T-helper 22 cell (primary cell): ENCODE data around the gene ITIH5.

Experiments used
- DNase-seq: peaks from one replicate; pipeline ENCODE4 v3.0.0-alpha.2; 2020; ENCODE audit warnings: low read depth

ITIH5 gene

DNA sequence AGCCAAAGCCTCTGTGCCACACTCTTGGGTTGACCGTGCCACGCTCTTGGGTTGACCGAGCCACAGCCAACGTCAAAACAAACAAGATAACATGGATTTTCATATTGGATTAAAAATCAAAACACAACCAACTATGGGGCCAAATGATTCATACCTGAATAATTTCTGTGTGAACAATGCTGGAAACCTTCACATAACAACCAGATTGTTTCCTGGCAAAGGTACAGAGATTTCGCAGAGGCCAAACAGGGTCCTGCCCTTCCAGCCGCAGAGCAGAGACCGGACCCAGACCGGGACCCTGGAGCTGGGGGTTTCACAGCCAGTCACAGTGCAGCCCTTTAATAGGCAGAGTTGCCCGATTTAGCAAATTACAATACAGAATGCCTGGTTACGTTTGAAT is 40.5 kb downstream of the ITIH5 start:
- no peak for DNase-seq

DNA sequence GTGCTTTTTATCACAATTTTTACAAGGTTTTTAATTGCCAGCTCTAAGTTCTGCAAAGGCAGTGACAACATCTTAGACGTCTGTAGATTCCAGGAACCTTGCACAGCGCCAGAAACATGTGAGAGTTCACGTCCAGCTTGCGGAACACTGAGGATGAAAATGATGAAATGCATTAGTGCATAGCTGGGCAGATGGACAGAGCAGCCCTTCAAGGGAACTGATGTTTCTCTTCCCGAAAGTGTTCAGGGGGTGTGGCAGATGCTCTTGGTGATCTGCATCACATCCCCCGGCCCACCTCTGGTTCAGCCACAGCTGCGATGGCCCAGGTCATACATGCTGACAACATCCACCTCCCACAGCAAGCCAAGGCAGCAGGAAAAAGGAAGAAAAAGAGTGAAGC is 40.9 kb downstream of the ITIH5 start:
- no peak for DNase-seq

DNA sequence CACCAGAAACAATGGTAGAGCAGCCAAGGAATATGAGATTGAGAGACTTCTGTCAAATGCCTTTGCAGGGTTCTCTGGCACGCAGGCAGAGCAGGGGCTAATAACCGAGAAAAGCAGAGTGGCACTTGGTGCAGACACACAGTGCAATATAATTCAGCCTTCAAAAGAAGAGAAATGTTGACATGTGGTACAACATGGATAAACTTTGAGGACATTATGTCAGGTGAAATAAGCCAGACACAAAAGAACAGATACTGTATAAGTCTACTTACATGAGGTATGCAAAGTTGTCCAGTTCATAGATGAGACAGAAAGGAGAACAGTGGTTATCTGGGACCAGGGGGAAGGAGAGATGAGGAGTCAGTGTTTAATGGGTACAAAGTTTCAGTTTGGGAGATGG is 41.8 kb downstream of the ITIH5 start:
- no peak for DNase-seq

DNA sequence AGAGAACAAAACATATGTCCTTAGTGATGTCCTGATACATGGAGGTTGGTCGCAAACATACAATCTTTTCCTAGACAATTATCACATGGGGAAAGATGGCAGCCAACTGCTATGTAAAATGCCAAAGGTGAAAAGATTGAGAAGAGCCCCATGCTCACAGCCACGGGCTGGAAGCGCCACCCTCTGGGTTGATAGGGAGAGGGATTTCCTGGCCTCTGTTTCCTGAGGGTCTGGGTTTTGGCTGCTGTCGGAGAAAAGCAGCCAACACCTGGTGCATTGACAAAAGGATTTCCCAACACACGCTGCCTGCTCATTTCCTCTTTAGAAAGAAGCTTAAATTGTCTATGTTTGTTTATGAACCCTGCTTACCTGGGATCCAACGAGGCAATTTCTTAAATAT is 43.8 kb downstream of the ITIH5 start:
- DNase-seq: no peak

DNA sequence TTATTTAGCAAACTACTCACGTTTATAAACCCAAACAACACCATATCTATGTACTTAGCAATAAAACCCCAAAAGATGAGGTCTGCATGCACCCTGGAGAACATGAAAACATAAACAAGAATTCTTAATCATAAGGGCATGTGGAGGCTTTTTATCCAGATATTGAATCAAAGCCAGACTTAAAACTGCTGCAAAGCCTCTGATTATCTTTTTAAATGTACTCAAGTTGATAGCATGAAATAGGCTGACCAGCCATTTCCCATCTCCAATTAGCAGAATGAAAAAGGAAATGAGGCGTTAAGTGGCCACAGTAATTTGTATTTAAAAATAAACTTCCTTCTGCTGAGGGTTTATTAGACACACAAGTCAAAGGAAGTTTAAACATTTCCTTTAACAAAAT is 48.3 kb downstream of the ITIH5 start:
- no peak for DNase-seq

DNA sequence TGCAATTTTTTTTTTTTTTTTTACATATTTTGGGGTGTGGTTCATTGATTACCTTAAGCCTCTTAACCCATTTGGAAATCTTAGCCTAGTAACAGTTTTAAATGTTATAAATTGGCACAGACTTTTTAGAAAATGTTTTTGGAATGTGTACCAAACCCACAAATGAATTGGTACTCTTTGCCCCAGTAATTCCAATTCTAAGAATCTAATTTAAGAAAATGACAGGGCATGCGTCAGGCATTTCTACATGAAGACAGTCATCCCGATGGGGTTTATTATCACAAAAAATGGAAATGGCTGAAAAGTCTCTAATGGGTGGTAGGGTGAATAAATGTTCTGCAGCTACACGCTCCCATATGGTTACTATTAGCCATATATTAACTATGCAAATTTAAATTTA is 54.9 kb downstream of the ITIH5 start:
- no peak for DNase-seq

DNA sequence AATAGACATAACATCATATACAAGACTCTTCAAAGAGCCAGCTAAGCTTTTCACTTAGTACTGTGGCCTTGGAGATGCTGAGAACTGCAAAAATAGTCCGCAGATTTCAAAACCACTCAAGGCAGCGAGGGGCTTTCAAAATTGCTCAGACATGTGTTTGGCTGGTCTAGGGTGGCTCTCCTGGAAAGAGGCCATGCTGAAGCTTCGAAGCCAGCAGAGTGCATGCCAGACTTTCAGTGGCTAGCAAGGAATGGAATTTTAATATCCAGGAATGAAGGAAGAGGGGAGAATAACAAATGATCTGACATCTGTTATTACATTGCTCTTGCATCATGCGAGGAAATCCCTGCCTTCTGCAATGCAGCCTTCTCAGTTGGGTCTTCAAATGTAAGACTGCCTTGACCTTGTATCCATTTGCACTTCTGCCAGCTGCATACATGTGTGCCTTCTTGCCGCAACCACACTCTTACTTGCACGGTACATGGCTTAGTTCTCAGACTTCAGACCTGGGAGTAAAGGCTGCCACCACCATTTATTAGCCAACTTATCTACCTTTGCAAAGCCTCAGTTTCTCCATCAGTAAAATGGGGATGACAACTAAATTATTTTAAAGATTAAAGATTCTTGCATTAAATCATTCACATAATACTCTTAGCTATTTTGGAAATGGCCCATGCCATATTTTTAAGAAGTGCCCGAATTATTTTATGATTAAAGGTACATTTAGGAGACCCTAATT is 55.9 kb downstream of the ITIH5 start:
- DNase-seq: no peak

DNA sequence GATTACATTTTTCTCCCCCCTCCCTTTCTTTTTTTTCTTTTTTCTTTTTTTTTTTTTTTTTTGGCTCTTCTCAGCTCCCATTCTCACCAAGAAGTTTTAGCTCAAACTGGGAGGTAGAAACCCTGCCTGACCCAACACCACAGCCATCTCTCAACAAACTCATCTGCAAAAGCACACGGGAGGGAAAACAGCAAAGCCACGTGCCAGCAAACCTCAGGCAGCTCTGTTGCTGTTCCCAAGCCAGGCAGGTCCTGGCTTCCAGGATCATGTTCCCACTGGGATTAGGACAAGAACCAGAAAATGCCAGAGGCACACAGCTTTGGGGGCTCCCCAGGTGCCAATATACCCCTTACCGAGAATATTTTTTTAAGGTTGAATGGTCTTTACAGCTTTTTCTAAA is 56.7 kb downstream of the ITIH5 start:
- no peak for DNase-seq

DNA sequence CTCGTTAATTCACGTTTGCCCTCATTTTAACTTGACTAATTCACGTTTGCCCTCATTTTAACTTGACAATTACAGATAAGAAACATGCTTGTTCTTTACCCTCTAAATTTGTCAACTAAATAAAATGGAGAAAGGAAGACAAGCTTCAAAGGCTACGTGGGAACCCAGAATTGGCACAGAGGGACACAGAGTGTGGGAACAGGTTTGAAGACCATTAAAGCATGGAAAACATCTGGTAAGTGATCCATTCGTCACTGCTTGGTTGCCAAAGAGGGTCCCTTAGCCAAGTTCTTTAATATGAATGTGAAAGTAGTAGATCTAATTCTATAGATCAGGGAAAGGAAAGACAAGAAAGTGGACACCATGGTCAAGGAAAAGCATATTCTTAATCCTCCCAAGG is 57.2 kb downstream of the ITIH5 start:
- no peak for DNase-seq

DNA sequence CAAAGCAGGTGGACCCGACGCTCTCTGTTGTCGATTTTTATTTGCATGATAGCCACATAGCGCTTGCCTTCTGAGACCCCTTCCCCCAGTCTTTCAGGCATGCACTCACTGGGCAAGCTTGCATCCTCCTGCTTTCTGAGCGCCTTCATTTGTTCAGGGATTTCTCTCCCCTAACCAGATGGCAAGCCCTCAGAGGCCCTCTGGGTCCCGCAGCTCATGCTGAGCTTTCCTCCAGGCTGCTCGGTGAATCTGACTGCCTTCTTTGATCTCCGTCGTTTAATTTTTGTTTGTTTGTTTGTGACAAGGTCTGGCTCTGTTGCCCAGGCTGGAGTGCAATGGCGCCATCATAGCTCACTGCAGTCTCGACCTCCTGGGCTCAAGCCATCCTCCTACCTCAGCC is 58.8 kb downstream of the ITIH5 start:
- DNase-seq: no peak

DNA sequence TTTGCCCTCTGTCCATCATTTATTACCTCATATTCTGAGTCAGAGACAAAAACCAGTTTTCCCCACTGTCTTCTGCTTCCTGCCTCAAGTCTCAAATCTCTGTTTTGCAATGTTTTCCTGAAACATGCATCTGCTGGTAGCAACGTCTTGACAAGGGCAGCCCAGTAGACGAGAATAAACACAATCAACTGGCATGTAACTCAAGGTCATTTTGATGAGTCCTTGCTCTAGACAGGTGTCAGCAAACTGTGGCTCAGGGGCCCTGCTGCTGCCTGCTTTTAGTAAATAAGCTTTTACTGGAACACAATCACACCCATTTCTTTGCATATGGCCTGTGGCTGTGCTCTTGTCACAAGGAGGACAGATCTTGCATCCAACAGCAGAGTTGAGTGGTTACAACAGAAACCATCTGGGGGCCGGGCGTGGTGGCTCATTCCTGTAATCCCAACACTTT is 59.8 kb downstream of the ITIH5 start:
- DNase-seq: no peak

DNA sequence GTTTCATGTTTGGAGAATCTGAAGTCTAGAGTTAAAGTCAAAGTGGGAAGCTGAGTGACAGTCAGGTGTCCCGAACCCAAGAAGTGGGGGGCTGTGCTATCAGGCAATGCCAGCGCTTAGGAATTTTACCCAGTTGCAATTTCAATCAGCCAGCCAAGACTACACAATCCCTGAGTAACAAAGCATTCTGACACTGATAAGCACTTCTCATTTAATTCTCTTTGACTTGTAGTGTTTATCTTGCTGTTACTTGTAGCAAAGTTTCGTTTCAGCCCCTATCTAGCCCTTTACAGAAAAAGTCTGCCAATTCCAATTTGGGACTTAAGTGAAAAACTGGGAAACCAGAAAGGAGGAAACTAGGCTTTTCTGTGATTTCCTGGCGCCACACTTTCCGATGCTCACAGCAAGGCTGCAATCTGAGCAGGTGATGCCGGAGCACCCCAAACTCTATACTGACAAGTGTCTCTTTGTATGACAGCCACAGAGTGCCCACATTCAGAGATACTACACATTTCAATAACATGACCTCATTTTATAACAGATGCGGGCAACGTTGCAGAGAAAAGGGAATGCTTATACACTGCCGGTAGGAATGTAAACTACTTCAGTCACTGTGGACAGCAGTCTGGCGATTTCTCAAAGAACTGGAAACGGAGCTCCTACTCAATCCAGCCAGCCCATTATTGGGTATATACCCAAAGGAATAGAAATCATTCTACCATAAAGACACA is 61.0 kb downstream of the ITIH5 start:
- DNase-seq: no peak

DNA sequence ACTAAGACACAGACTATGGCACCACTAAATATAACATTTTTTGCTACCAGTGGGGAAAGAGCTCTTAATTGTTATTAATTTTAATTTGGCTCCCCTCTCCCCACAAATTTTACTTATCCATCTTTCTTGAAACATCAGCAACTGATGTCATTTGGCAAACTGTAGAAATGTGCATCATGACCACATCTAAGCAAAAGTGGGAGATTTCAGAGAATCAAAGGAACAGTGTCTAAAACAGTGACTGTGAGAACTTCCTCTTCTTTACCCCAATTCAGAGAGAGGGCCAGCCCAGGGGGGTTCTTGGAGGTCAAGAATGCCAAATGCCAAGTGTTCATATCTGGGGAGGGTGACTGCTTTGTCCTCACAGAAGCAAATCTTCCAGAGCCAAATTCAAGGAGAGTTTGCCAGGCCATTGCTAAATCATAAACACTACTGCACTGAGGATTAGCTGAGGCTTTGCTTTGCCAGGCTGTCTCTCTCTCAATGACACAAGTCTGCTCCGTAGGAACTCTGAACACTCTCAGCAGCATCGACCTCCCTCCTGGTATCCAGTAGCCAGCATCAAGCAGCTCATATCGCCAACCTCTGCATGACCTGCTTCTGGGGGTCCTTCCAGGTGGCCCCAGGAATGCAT is 65.6 kb downstream of the ITIH5 start:
- no peak for DNase-seq

DNA sequence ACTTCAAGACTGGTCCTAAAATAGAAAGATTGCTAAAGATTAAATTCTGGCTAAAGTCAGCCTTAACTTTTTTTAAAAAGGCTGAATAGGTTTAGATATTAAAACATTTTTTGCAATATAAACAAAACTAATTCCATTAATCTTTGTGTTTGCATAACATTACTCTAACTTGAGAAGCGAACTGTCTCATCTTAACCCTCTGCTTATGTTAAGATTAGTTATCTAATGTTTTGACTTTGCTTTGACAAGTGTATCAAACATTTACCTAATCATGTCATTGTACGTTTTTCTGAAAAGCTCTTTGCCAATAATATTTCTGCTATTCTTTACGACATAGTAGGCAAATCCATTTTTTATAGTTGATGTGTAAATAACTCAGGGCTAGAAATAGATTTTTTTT is 68.0 kb downstream of the ITIH5 start:
- no peak for DNase-seq

DNA sequence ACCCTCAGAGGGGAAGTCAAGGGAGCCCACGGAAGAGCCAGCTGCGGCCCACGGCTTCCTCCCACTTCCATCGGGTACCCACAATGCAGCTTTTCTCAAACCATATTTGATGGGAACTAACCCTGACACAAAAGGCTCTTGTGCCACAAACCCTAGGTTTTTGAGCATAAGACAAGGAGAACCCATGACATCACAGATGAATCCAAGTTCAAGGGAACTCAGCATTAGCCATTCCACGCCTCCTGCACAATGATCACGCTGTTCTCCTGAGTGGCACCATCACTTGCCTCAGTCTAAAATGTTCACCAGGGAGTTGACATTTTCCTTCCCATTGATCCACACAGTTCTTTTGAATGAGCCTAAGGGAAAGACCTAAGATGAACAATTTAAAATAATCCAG is 70.4 kb downstream of the ITIH5 start:
- DNase-seq: no peak

DNA sequence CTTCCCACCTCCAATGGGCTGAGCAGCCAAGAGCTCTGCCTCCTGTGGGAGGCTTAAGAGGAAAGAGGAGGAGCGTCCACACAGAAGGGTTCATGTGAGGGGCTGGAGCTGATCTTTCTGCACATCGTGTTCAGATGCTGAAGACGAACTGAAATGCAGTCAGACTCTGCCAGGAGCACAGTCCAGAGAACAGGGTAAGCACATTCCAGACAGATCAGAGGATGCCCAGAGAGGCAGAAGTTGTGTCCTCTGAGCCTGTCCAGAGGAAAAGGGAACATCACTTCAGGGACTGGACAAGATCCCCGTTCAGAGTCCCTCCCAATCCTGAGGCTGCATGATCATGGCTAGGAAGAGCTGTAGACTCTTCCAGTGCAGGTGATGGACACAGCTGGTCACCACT is 72.9 kb downstream of the ITIH5 start:
- no peak for DNase-seq

DNA sequence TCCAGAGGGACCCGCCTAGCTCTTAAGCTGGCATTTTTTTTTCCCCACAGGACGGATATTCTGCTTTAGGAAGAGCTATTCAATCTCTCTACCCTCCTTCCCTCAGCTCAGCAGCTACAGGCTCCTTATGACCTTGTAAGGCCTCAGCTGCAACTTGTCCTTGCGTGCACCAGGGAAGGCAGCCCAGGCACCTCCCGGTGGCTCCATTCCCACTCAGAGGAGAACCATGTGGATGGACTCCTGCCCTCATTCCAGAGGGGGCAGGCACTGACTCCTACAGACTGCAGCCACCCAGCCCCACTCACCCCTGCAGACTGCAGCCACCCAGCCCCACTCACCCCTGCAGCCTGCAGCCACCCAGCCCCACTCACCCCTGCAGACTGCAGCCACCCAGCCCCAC is 73.7 kb downstream of the ITIH5 start:
- no peak for DNase-seq

DNA sequence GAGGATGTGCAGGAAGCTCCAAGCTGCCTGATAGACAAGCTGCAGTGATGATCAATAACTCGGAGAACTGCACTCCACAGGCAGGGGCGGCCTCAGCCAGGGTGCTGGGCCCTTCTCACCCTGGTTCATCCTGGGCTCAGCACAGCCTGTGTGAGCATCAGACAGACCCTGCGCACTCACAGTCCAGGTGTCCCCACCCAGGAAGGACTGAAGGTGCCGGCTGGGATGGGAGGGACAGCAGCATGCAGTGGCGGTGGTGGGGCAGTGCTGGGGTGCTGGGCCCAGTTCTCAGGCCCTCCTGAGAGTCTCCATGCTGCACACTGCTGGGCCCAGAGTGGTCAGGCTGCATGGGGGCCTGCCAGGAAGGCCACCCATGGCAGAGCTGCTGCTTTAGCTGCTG is 74.1 kb downstream of the ITIH5 start:
- DNase-seq: no peak

DNA sequence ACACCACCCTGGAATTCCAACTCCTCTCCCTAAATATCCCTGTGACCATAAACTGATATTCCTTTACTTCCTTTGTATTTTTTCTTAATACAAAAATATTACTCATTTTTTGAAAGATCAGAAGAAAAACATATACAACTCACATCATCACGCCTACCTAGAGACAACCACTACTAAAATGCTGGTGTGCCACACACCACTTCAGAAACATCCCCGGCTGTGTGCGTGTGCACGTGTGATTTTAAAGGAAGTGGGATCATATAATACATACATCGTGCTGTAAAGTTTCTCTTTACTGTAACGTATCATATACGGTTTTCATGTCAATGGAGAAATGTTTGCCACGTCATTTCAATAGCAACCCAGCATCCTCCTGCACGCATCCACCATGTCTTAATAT is 76.5 kb downstream of the ITIH5 start:
- DNase-seq: no peak

DNA sequence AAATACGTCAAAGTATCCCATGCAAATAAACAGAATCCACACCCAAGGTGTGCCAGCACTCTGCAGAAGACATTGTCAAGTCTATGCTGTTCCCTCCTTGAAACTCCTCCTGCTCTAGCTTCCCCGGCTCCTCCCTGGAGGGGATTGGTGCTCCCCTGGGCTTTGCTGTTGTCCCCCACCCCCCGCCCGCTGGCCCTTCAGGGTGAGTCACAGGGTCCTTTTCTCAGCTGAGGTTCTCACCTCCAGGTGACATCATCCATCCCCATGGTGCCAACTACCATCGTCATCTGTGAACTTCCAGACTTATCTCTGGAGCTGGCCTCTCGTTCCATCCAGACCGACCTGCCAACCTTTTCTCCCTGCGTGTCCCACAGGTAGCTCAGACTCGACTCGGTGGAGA is 77.0 kb downstream of the ITIH5 start:
- no peak for DNase-seq

DNA sequence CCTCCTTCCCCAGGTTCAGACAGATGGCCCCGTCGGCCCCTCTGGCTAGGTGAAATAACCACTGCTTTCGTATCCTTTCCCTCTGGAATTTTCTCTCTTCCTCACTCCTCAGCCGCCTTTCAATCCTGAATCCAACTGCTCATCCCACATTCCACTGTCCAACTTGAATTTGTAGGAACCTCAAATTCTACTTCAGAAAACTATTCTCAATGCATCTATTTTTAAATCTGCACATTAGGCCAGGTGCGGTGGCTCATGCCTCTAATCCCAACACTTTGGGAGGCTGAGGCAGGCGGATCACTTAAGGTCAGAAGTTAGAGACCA is 78.9 kb downstream of the ITIH5 start:
- DNase-seq: no peak

DNA sequence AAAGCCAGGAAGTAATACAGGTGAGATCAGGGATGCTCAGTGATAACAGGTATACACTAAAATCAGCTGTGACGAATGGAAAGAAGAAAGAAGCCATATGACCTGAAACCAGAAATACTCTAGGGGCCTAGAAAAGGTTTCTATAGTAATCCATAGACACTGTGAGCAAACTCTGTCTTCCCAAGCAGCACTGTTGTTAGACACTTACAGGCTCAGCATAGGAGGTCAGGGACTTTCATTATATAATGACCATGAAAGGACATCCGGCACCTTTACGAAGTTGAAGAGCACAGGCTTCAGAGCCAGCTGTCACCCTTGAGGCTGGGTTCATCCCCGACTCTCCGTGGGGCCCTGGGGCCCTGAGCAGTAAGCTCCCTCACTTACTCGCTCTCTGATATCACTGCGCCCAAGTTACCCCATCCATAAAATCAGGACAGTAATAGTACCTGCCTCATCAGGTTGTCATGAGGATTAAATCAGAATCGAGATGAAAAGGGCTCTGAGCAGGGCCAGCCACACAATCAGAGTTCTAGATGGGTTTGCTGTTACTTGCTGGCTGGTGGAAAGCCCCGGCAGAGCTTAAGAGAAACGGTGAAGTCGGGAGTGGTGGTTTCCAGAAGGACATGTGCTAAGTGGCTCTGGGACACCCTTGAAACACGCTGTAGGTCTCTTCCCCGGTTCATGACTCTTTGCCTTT is 79.5 kb downstream of the ITIH5 start:
- no peak for DNase-seq

DNA sequence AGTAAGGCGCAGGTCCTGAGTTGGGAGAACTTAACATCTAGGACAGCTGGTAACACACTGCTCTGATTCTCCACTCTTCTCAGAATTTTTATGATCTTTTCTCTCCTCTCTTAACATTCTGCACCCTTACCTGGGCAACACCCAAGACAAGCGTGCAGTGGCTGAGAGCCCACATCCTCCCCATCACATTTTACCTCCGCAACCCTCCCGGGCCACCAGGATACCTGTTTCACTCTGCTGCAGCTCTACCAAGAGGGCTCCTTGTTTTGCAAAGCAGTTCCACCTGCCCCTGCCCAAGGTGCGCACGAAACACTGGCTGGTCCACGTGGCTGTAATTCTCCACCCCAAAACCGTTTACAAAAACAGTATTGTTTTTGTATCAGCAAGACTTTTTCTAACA is 81.5 kb downstream of the ITIH5 start:
- DNase-seq: no peak
